Measurements from ENCODE around the gene IRS1.

The IRS1 gene

DNA sequence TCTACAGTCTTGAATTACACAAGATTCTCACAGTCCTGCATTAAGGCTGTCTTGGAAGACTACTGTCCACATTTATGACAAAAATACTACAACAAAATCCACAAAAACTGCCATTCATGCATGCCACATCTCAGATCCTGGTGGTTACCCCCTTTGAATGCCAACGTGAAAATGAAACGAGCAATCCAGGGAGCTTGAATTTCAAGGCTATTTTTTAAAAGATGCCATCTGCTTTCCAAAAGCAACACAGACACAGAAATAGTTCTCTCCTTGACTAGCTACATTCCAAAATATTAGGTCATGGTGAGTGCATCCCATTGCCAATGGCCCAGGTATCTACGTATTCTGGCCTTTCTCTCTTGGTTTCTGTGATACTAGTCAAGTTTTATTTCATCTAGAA, 36.3 kb downstream of the IRS1 start:
- TF ChIP-seq, protein P1, sequence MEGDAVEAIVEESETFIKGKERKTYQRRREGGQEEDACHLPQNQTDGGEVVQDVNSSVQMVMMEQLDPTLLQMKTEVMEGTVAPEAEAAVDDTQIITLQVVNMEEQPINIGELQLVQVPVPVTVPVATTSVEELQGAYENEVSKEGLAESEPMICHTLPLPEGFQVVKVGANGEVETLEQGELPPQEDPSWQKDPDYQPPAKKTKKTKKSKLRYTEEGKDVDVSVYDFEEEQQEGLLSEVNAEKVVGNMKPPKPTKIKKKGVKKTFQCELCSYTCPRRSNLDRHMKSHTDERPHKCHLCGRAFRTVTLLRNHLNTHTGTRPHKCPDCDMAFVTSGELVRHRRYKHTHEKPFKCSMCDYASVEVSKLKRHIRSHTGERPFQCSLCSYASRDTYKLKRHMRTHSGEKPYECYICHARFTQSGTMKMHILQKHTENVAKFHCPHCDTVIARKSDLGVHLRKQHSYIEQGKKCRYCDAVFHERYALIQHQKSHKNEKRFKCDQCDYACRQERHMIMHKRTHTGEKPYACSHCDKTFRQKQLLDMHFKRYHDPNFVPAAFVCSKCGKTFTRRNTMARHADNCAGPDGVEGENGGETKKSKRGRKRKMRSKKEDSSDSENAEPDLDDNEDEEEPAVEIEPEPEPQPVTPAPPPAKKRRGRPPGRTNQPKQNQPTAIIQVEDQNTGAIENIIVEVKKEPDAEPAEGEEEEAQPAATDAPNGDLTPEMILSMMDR (IDR thresholded peaks at IDR 0.05; ENCODE audit: control extremely low read depth, extremely low read depth, low read depth, missing control alignments) = no peak
- CTCF ChIA-PET = no interaction called here
- POLR2A ChIA-PET = no interaction called here
- DNase-seq (ENCODE audit: extremely low spot score) = no peak

DNA sequence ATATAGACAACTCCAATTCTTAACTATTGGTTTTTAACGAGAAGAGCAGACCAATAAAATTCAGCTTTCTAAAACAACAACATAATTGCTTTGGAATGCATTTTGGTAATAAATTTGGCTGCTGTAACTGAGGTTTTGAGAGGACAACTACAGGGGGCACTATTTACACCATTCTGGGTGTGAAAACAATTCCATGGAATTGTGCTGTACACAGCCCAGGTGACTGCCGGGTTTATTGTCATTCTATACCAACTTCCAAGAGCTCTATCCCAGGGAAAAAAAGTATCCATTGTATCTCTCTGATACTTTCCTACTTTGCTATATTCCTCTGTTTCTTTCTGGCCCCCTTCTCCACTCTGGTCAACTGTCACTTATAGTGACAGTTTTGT, 38.4 kb downstream of the IRS1 start:
- TF ChIP-seq, protein P1 (IDR thresholded peaks at IDR 0.05; ENCODE audit: control extremely low read depth, extremely low read depth, low read depth, missing control alignments) = no peak
- ChIA-PET CTCF (interaction anchor here (0.9 to 1.5 kb wide), 6 partner anchors 9 to 42 kb away, joined by 4 to 5 read pairs (median 4); no protein-coding TSS in a partner anchor), POLR2A (no interaction called here)
- no peak for DNase-seq (ENCODE audit: extremely low spot score)

DNA sequence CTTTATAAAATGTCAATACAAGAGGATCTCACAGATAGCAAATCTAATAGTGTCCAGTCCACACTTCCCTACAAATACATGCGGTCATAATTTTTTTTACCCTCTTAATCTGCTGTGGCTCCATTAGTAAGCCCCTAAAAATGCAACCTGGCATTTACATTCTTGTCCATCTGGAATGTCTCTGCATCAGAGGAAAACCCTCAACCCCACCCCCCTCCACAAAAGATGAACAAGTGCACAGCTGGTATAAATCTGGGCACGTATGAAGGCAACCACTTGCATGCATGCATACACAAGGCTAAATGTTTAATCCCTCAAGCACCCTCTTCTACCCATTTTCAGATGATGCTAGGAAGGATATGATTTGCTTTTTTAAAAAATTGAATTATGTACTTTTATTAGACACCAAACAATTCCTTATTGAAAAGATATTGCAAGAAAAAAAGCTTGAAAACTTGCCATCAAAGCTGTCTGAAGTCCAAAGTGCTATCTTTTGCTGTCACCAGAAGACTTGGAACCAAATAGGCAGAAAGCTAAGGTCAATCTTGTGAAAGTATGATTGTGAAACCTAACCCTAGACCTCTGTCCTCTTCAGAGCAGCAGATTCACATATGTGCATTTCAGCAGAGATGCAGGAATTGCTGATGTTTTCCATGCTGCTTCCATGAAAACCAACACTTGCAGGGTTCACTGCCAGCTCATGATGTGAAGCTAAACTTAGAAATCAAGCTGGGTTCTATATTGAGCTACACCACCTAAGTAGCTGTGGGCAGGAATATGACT, 39.0 kb downstream of the IRS1 start:
- ChIA-PET POLR2A (no interaction called here), CTCF (interaction anchor here (0.9 to 1.5 kb wide), 5 partner anchors 10 to 18 kb away, joined by 4 to 5 read pairs (median 4); no protein-coding TSS in a partner anchor)
- TF ChIP-seq, protein P1 (IDR thresholded peaks at IDR 0.05; ENCODE audit: control extremely low read depth, extremely low read depth, low read depth, missing control alignments) = no peak
- DNase-seq (ENCODE audit: extremely low spot score) = no peak

DNA sequence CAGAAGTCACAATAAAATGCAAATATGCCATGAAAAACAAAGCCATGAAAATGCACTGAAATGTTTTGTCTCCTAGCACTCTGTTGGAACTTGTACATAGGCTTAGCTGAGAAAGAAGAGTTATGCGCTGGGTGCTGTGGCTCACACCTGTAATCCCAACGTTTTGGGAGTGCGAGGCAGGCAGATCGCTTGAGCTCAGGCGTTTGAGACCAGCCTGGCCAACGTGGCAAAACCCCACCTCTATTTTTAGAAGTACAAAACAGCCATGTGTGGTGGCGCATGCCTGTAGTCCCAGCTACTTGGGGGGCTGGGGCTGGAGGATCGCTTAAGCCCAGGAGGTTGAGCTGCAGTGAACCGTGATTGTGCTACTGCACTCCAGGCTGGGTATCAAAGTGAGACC, 39.9 kb downstream of the IRS1 start:
- DNase-seq (ENCODE audit: extremely low spot score) = no peak
- TF ChIP-seq, protein P1 (IDR thresholded peaks at IDR 0.05; ENCODE audit: control extremely low read depth, extremely low read depth, low read depth, missing control alignments) = no peak
- CTCF ChIA-PET = interaction anchor here (1.1 kb wide), 1 partner anchor 11 kb away, joined by 3 read pairs; no protein-coding TSS in a partner anchor
- POLR2A ChIA-PET = no interaction called here

DNA sequence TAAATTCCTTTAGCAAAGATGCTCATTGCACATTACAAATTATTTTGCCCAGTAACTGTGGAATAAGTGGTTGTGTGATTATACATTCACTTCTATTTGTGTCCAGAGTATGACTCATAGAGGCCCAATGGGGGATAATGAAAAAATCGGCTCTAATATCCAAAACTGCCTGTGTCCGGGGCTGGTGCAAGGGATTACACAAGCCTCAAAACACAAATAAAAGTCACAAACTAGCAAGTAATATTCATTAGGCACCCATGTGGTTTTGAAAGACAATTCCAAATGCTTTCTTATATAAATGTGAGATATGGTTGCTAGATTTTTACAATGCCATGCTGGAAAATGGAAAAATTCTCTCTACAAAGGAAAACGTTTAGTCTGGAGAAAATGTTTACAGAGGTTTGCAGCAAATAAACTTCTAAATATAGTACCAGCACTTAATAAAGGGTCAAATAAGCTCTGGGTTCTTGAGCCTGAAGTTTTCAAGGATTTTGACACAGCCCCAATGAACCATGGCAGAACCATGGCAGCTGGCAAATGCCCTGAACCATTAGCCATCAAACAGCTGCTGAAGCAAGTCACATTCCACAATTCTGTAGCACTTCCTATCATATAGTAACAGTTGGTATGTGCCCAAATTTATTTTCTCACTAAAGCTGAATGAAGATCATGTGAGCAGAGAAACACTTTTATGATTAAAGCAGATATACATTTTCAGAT, 40.5 kb downstream of the IRS1 start:
- ChIA-PET CTCF (interaction anchor here (1.1 kb wide), 1 partner anchor 12 kb away, joined by 3 read pairs; no protein-coding TSS in a partner anchor), POLR2A (no interaction called here)
- TF ChIP-seq, protein P1 (IDR thresholded peaks at IDR 0.05; ENCODE audit: control extremely low read depth, extremely low read depth, low read depth, missing control alignments) = no peak
- DNase-seq (ENCODE audit: extremely low spot score) = no peak

DNA sequence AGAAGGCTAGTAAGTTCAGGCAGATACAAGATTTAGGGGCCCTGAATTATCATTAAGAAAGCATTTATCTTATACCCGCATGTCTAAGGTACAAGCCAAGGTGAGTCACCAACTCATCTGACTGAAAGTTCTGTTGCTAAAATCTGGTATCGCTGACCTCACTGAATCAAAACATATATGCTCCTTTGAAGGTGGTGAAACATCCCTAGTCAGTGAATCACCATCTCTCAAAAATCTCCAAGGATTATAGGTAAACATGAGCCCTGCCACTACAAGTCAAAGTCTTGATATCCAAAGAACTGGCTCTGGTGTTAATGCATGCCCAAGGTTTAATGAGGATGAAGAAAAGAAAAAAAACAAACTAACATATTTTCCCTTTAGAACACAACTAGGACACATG, 43.5 kb downstream of the IRS1 start:
- CTCF ChIA-PET = interaction anchor here (1.0 kb wide), 1 partner anchor 86 kb away, joined by 3 read pairs; no protein-coding TSS in a partner anchor
- DNase-seq (ENCODE audit: extremely low spot score) = no peak
- TF ChIP-seq, protein P1 (IDR thresholded peaks at IDR 0.05; ENCODE audit: control extremely low read depth, extremely low read depth, low read depth, missing control alignments) = no peak
- POLR2A ChIA-PET = no interaction called here

All from GM10248 (cell line).